GM23338 (cell line): ENCODE measurements around the gene DLG2. TPM values are rescaled to one million over a fixed set of nuclear protein-coding genes. Genes with fewer than 3 reads are reported as not detected.

Experiments used
- ATAC-seq: fragments of 200-7000 bp; cut with Tn5 transposase; 3 replicates; pipeline ENCODE4 v1.9.1; 2020
- DNase-seq: peaks from one replicate; pipeline ENCODE4 v3.0.0-alpha.2; 2015; ENCODE audit warnings: low spot score
- H2AFZ ChIP-seq: fragments of 200-600 bp; sonication (generic); 2 replicates; pipeline ENCODE4 v1.8.0; 2016; ENCODE audit warnings: antibody characterized with exemption, mild to moderate bottlenecking, moderate library complexity
- H3F3A ChIP-seq: fragments of 200-600 bp; sonication (generic); replicated peaks from 2 replicates; pipeline ENCODE4 v1.8.0; 2017; ENCODE audit warnings: antibody characterized with exemption, mixed run types, low read depth
- H3K27ac ChIP-seq: fragments of 200-600 bp; sonication (generic); 2 replicates; pipeline ENCODE4 v1.6.1; 2016; ENCODE audit warnings: low read depth
- H3K27me3 ChIP-seq: fragments of 200-600 bp; sonication (generic); 2 replicates; pipeline ENCODE4 v1.8.0; 2016; ENCODE audit warnings: mild to moderate bottlenecking, mixed run types, moderate library complexity; ENCODE audit not compliant: insufficient read depth
- H3K36me3 ChIP-seq: fragments of 200-600 bp; sonication (generic); 2 replicates; pipeline ENCODE4 v1.8.0; 2016; ENCODE audit warnings: mild to moderate bottlenecking; ENCODE audit not compliant: insufficient read depth
- H3K4me1 ChIP-seq: fragments of 200-600 bp; sonication (generic); 2 replicates; pipeline ENCODE4 v1.8.0; 2016; ENCODE audit warnings: mild to moderate bottlenecking, moderate library complexity; ENCODE audit not compliant: insufficient read depth
- H3K4me2 ChIP-seq: fragments of 200-600 bp; sonication (generic); 2 replicates; pipeline ENCODE4 v1.7.1; 2017; ENCODE audit warnings: mixed run types
- H3K4me3 ChIP-seq: fragments of 200-600 bp; sonication (generic); 2 replicates; pipeline ENCODE4 v1.6.1; 2016; ENCODE audit warnings: mixed run types
- H3K79me2 ChIP-seq: fragments of 200-600 bp; sonication (generic); replicated peaks from 2 replicates; pipeline ENCODE4 v1.8.0; 2017; ENCODE audit warnings: mild to moderate bottlenecking; ENCODE audit not compliant: insufficient read depth
- H3K9me2 ChIP-seq: fragments of 200-600 bp; sonication (generic); 2 replicates; pipeline ENCODE4 v1.8.0; 2017; ENCODE audit not compliant: insufficient read depth
- H4K20me1 ChIP-seq: fragments of 200-600 bp; sonication (generic); replicated peaks from 2 replicates; pipeline ENCODE4 v1.8.0; 2017; ENCODE audit warnings: mild to moderate bottlenecking; ENCODE audit not compliant: insufficient read depth
- H3K27ac Mint-ChIP-seq: 2 replicates; pipeline ENCODE4 v1.8.0; 2020; ENCODE audit warnings: inconsistent platforms, mild to moderate bottlenecking, moderate library complexity, mixed read lengths
- H3K27me3 Mint-ChIP-seq: 3 replicates; pipeline ENCODE4 v1.8.0; 2022; ENCODE audit warnings: low read depth, mild to moderate bottlenecking, moderate library complexity, mixed read lengths, inconsistent platforms; ENCODE audit not compliant: insufficient read depth, poor library complexity
- H3K36me3 Mint-ChIP-seq: 3 replicates; pipeline ENCODE4 v1.8.0; 2021; ENCODE audit warnings: low read depth, mild to moderate bottlenecking, inconsistent platforms, moderate library complexity, mixed read lengths
- H3K4me1 Mint-ChIP-seq: 3 replicates; pipeline ENCODE4 v1.8.0; 2020; ENCODE audit warnings: mild to moderate bottlenecking, inconsistent platforms, mixed read lengths
- H3K4me3 Mint-ChIP-seq: 3 replicates; pipeline ENCODE4 v1.8.0; 2021; ENCODE audit warnings: moderate library complexity, mild to moderate bottlenecking, inconsistent platforms, mixed read lengths
- H3K9me3 Mint-ChIP-seq: 3 replicates; pipeline ENCODE4 v1.8.0; 2020; ENCODE audit warnings: moderate library complexity, mild to moderate bottlenecking, inconsistent platforms, mixed read lengths
- CREB1 ChIP-seq: fragments of 250-450 bp; sonication (Bioruptor Pico); IDR thresholded peaks from 2 replicates; pipeline ENCODE4 v1.5.0; 2020; ENCODE audit warnings: low read depth, mild to moderate bottlenecking, moderate library complexity
- CTCF ChIP-seq, 2 experiments: fragments of 200-600 bp in 1 of 2; sonication (generic) in 1 of 2; conservative IDR thresholded peaks; 2 replicates each; pipeline versions ENCODE4 v1.5.1 to v1.6.1; 2016 to 2017; ENCODE audit warnings: antibody characterized with exemption in 2 of 2, low read depth in 2 of 2, mild to moderate bottlenecking in 2 of 2, moderate library complexity in 1 of 2
- ETS1 ChIP-seq: IDR thresholded peaks from 2 replicates; pipeline ENCODE4 v1.6.1; 2016; ENCODE audit warnings: antibody characterized with exemption
- EZH2phosphoT487 ChIP-seq: fragments of 200-600 bp; sonication (generic); IDR thresholded peaks from one replicate; pipeline ENCODE4 v1.8.1; 2018; ENCODE audit warnings: antibody characterized with exemption; ENCODE audit not compliant: unreplicated experiment
- JUNB ChIP-seq: IDR thresholded peaks from one replicate; pipeline ENCODE4 v1.6.1; 2016; ENCODE audit warnings: antibody characterized with exemption; ENCODE audit not compliant: unreplicated experiment
- NANOG ChIP-seq: IDR thresholded peaks from 2 replicates; pipeline ENCODE4 v1.6.1; 2016; ENCODE audit warnings: antibody characterized with exemption, borderline replicate concordance
- POLR2AphosphoS5 ChIP-seq: IDR thresholded peaks from 2 replicates; pipeline ENCODE4 v1.6.1; 2016; ENCODE audit warnings: antibody characterized with exemption, low read depth
- REST ChIP-seq: IDR thresholded peaks from one replicate; pipeline ENCODE4 v1.6.1; 2018; ENCODE audit warnings: antibody characterized with exemption; ENCODE audit not compliant: unreplicated experiment
- ZNF114 ChIP-seq: fragments of 250-450 bp; sonication (Bioruptor Pico); IDR thresholded peaks from 2 replicates; pipeline ENCODE4 v1.5.0; 2020; ENCODE audit warnings: mild to moderate bottlenecking, moderate library complexity
- ZNF331 ChIP-seq: fragments of 250-450 bp; sonication (Bioruptor Pico); IDR thresholded peaks from 2 replicates; pipeline ENCODE4 v1.5.0; 2020; ENCODE audit warnings: low read depth, mild to moderate bottlenecking, moderate library complexity
- ZNF462 ChIP-seq: fragments of 250-450 bp; sonication (Bioruptor Pico); IDR thresholded peaks from 2 replicates; pipeline ENCODE4 v1.5.0; 2020; ENCODE audit warnings: mild to moderate bottlenecking, moderate library complexity
- polyA plus RNA-seq: library from polyadenylated mRNA; unstranded; fragments of >200 nt; fragmentation: Nextera tagmentation; extraction: Ambion mirVana; gene quantifications from 2 replicates; pipeline ENCODE4 v1.2.1, GENCODE V29; 2016
- total RNA-seq: library from RNA; depleted of rRNA; stranded (reverse); fragments of >200 nt; shearing (Covaris generic); gene quantifications from 2 replicates; pipeline ENCODE4 v1.2.3, GENCODE V29; 2014

Gene DLG2
- total and polyA plus RNA-seq, 2 experiments from 2014 or later = 19.8 to 21.5 TPM

GRCh38 chr11:84566671-84567070, 1060.5 kb downstream of the DLG2 start (continued):
- TF ChIP-seq CTCF (conservative IDR thresholded peaks at IDR 0.05; ENCODE audit: low read depth in 2 of 2) (no peak), EZH2phosphoT487 (no peak)

GRCh38 chr11:84564867-84565184, 1062.3 kb downstream of the DLG2 start:
- Histone ChIP-seq H3K36me3 (no peaks in the 10 kb centered on the region), H4K20me1 (no peaks in the 10 kb centered on the region), H3K4me1 (peaks cover 9% of the 10 kb centered on the region; the same call in 1 of the 2 replicates), H3K9me2 (peaks cover 6% of the 10 kb centered on the region), H2AFZ (no peak overlapping the region), H3K4me3 (no peak overlapping the region), H3K79me2 (no peaks in the 10 kb centered on the region), H3F3A (no peaks in the 10 kb centered on the region), H3K27ac (no peak overlapping the region), H3K4me2 (no peak overlapping the region), H3K27me3 (no peaks in the 10 kb centered on the region)
- DNase-seq (no peak), ATAC-seq (no peak)
- Mint-ChIP-seq H3K9me3 (no peaks in the 10 kb centered on the region), H3K4me1 (peaks cover 15% of the 10 kb centered on the region), H3K27ac (no peak overlapping the region), H3K36me3 (no peaks in the 10 kb centered on the region), H3K4me3 (no peak overlapping the region), H3K27me3 (peaks cover 2% of the 10 kb centered on the region)
- TF ChIP-seq CREB1 (CRISPR knock-in tag) (no peak), EZH2phosphoT487 (no peak), ETS1 (no peak), NANOG (no peak), ZNF331 (CRISPR knock-in tag) (no peak), POLR2AphosphoS5 (no peak), REST (no peak), ZNF114 (CRISPR knock-in tag) (no peak), CTCF (conservative IDR thresholded peaks at IDR 0.05; ENCODE audit: low read depth in 2 of 2) (no peak), JUNB (no peak), ZNF462 (CRISPR knock-in tag) (no peak)
